ENCODE data around the gene CHGA.

Gene CHGA

DNA sequence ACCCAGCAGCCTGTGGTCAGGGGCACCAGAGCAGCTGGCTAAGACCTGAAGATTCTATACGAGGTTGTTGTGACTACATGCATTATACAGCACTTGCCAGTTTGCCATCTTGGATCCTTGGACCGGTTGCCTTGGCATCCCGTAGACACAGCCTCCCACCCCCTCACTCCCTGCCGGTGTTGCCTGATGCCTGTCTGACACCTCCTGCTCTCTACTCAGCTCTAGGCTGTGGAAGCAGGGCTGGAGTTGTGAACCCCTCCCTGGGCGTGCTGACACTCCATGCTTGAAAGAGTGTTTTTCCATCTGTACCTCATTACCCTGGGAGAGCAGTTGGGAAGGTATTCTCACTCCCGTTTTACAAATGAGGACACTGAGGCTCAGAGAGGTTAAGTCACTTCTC is 2.5 kb downstream of the CHGA start:
- TF ChIP-seq, protein P1, sequence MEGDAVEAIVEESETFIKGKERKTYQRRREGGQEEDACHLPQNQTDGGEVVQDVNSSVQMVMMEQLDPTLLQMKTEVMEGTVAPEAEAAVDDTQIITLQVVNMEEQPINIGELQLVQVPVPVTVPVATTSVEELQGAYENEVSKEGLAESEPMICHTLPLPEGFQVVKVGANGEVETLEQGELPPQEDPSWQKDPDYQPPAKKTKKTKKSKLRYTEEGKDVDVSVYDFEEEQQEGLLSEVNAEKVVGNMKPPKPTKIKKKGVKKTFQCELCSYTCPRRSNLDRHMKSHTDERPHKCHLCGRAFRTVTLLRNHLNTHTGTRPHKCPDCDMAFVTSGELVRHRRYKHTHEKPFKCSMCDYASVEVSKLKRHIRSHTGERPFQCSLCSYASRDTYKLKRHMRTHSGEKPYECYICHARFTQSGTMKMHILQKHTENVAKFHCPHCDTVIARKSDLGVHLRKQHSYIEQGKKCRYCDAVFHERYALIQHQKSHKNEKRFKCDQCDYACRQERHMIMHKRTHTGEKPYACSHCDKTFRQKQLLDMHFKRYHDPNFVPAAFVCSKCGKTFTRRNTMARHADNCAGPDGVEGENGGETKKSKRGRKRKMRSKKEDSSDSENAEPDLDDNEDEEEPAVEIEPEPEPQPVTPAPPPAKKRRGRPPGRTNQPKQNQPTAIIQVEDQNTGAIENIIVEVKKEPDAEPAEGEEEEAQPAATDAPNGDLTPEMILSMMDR (IDR thresholded peaks at IDR 0.05; ENCODE audit: low read length, missing control alignments): no peak
- no peak for DNase-seq (ENCODE audit: low read depth)
- no peak overlapping the region for H3K4me3 ChIP-seq (replicated peaks; ENCODE audit: low read depth, low read length)

DNA sequence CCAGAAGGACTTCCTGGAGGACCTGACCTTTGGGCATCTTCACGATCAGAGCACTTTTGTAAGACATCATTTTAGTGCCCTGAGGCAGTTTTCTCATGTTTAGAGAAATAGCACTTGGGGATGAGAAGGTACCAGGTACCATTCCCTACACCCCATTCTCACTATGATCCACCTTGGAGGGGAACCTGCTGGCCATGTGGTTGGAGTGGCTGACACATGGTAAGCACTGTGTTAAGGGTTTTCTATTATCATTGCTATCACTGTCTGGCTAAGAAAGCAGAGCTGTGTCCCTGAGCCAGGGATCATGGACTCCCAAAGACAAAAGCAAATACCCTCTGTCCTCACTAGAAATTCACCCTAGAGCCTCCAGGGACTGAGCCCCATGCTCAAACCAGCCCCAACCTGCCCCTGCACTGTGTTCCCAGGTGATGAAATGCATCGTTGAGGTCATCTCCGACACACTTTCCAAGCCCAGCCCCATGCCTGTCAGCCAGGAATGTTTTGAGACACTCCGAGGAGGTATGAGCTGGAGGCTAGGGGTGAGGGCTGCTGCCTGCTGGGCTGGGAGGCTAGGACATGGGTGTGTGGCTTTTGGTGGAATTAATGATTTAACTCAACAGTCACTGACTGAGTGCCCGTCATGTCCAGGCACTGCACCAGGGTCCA is 3.4 kb downstream of the CHGA start:
- no peak for DNase-seq (ENCODE audit: low read depth)
- H3K4me3 ChIP-seq (replicated peaks; ENCODE audit: low read depth, low read length): no peak overlapping the region
- TF ChIP-seq, protein P1 (IDR thresholded peaks at IDR 0.05; ENCODE audit: low read length, missing control alignments): no peak

DNA sequence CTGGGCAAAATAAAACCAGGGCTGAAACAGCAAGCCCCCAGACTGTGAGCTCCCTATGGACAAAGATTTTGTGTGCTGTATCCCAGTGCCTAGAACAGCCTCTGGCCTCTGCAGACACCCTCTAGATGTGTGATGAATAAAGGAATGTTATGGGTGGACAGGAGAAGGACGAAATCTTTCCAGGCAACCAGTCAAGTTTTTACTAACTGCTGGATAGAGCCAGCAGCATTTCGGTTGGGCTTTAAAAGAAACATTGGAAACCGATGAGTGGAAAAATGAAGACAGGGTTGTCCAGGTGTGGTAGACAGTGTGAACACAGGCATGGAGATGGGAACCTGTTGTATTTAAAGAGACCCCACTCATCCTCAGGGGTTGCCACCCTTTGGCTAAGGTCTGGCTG is 4.0 kb downstream of the CHGA start:
- H3K4me3 ChIP-seq (replicated peaks; ENCODE audit: low read depth, low read length): no peak overlapping the region
- TF ChIP-seq, protein P1 (IDR thresholded peaks at IDR 0.05; ENCODE audit: low read length, missing control alignments): no peak
- no peak for DNase-seq (ENCODE audit: low read depth)

DNA sequence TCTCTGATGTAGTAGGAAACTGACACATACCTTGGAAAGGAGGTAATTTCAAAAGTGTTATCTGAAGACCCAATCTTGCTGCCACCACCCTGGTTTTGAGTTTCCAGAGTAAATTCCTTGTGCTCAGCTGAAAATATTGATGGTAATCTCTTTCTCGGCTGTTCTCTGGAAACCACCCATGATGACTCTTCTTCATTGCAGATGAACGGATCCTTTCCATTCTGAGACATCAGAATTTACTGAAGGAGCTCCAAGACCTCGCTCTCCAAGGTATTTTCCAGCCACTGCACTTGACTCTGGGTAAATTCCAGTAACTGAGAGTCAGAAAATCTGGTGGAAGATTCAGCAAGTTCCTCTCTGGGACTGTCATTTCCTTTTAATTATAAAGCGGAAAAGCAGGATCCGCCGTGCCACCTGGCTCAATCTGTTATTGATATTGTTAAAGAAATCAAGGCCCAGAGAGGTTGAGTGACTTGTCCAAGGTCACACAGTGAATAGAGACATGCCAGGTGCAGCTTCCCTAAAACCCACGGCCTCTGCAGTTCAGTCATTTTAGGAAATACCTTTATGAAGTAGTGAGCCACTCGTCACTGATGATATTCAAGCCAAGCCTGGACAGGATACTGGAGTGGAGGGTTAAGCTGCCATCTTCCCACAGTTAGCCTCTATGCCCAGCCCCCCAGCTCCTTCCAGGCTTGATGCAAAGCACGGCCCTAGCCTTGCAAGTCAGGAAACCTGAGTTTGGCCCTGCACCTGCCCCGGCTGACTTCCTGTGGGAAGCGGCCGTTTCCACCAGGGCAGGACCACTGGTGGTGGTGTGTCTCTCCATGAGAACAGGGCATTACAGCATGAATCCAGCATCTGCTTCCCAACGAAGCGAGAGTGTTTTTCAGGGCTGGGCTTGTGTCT is 4.7 kb downstream of the CHGA start:
- no peak for DNase-seq (ENCODE audit: low read depth)
- no peak overlapping the region for H3K4me3 ChIP-seq (replicated peaks; ENCODE audit: low read depth, low read length)
- TF ChIP-seq, protein P1 (IDR thresholded peaks at IDR 0.05; ENCODE audit: low read length, missing control alignments): no peak

DNA sequence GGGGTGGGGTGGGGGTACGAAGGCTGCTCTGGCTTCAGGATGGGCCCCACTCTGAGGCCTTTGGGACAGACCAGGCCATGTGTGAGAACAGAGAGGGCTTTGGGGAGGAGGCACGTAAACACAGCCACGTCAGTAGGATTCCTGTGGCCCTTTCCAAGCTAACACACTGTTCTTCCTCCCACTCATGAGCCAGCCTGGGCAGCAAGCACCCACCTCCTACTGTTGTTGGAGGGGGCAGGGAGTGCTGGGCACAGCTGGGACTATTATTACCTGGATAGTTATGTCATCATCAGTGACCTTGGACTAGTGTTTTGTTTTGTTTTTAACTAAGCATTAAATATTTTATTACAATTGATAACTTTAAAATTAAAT is 5.3 kb downstream of the CHGA start:
- H3K4me3 ChIP-seq (replicated peaks; ENCODE audit: low read depth, low read length): no peak overlapping the region
- TF ChIP-seq, protein P1 (IDR thresholded peaks at IDR 0.05; ENCODE audit: low read length, missing control alignments): no peak
- no peak for DNase-seq (ENCODE audit: low read depth)

DNA sequence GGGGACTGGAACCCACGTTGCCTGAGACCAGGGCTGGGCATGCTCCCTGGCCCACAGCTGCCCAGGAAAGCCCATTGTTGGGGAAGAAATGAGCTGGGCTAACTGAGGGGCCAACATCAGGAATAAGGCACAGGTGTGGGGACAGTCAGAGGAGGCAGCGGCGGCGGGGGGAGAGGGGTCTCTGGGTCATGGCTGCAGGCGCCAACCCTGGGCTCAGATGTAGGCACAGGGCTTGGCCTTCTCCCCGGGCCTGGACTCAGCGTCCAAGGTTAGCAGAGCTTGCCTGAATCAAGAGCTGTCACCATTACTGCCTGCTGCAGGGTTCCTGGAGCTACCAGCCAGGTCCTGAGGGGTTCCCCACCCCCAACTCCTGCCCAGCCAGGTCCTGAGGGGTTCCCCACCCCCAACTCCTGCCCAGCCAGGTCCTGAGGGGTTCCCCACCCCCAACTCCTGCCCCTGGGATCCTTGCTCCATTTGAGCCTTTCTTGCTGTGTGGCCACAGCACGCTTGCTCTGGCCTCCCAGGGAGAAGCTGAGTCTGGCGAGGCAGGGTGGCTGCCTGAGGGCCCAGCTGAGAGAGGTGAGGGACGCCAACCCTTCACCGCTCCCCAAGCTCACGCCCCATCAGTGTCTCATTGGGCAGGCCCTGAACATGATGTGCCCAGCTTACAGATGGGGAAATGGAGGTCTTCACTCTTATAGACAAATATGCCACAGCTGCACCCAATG is 6.2 kb downstream of the CHGA start:
- H3K4me3 ChIP-seq (replicated peaks; ENCODE audit: low read depth, low read length): no peak overlapping the region
- DNase-seq (ENCODE audit: low read depth): no peak
- TF ChIP-seq, protein P1 (IDR thresholded peaks at IDR 0.05; ENCODE audit: low read length, missing control alignments): no peak

Measured in fibroblast of pulmonary artery (primary cell).